GM12878 (cell line): ENCODE results near the gene ATP6V1C2. TPM values are rescaled to one million over a fixed set of nuclear protein-coding genes. Genes with fewer than 3 reads are reported as not detected.

Experiments used
- ATAC-seq: fragments of 200-7000 bp; cut with Tn5 transposase; 3 replicates; pipeline ENCODE4 v1.9.1; 2020; ENCODE audit warnings: mild to moderate bottlenecking, moderate library complexity
- BruUV-seq: library from RNA; stranded (reverse); fragments of 400-500 nt; replicated peaks from 2 replicates; lab custom pipeline; 2021; lab: Mats Ljungman, UMichigan
- CTCF ChIA-PET: fragments of 300-600 bp; sonication (Branson Sonifier 250); formaldehyde crosslinking; extraction: SDS; loops from one replicate; lab custom pipeline; 2021; ENCODE audit warnings: inconsistent platforms; lab: Yijun Ruan, JAX
- POLR2A ChIA-PET: fragments of 350-600 bp; formaldehyde crosslinking; extraction: SDS; loops from one replicate; lab custom pipeline; 2021; ENCODE audit warnings: inconsistent platforms; lab: Charles Lee
- RAD21 ChIA-PET: fragments of 300-600 bp; sonication (Branson Sonifier 250); formaldehyde crosslinking; loops from one replicate; lab custom pipeline; 2023; ENCODE audit warnings: antibody characterized with exemption; ENCODE audit not compliant: unreplicated experiment; lab: Charles Lee
- SMC1A ChIA-PET: fragments of 300-600 bp; sonication (Branson Sonifier 250); formaldehyde crosslinking; loops from one replicate; lab custom pipeline; 2023; ENCODE audit not compliant: unreplicated experiment, uncharacterized antibody; lab: Charles Lee
- DNase-seq: peaks from one replicate; pipeline ENCODE4 v3.0.0-alpha.2; 2011; ENCODE audit warnings: low read depth, low spot score
- FAIRE-seq: peaks from 3 replicates; lab custom pipeline; 2011; peaks lifted over from hg19 to GRCh38; lab: Jason Lieb, UNC
- H2AFZ ChIP-seq: 2 replicates; pipeline ENCODE4 v1.6.0; 2011; ENCODE audit warnings: low read depth, low read length, control low read depth; ENCODE audit not compliant: control insufficient read depth
- H3K27ac ChIP-seq: 2 replicates; pipeline ENCODE4 v1.5.1; 2011; ENCODE audit warnings: control low read depth; ENCODE audit not compliant: control insufficient read depth, insufficient read depth
- H3K27me3 ChIP-seq, 2 experiments: replicated peaks in 1 of 2; 2 replicates each; pipeline versions ENCODE4 v1.6.0 to v1.6.1; 2011; ENCODE audit warnings: low read length in 1 of 2; ENCODE audit not compliant: control insufficient read depth in 2 of 2, insufficient read depth in 2 of 2
- H3K36me3 ChIP-seq, 2 experiments: 2 replicates each; pipeline ENCODE4 v1.5.1; 2011; ENCODE audit warnings: low read length in 1 of 2; ENCODE audit not compliant: control insufficient read depth in 2 of 2, insufficient read depth in 2 of 2
- H3K4me1 ChIP-seq: 2 replicates; pipeline ENCODE4 v1.6.1; 2011; ENCODE audit warnings: mild to moderate bottlenecking, low read length, moderate library complexity, mixed read lengths; ENCODE audit not compliant: control insufficient read depth, insufficient read depth
- H3K4me2 ChIP-seq: 2 replicates; pipeline ENCODE4 v1.6.0; 2011; ENCODE audit warnings: control low read depth; ENCODE audit not compliant: control insufficient read depth, insufficient read depth
- H3K4me3 ChIP-seq: fragments of 200-600 bp; sonication (generic); 2 replicates; pipeline ENCODE4 v1.5.1; 2016
- H3K79me2 ChIP-seq: 2 replicates; pipeline ENCODE4 v1.6.0; 2011; ENCODE audit warnings: low read length; ENCODE audit not compliant: control insufficient read depth, insufficient read depth
- H3K9ac ChIP-seq: 2 replicates; pipeline ENCODE4 v1.8.0; 2011; ENCODE audit warnings: low read length, control low read depth, mixed read lengths; ENCODE audit not compliant: control insufficient read depth, insufficient read depth
- H3K9me3 ChIP-seq: replicated peaks from 3 replicates; pipeline ENCODE4 v1.5.1; 2011; ENCODE audit warnings: mild to moderate bottlenecking, low read length; ENCODE audit not compliant: control insufficient read depth, insufficient read depth
- H4K20me1 ChIP-seq: 2 replicates; pipeline ENCODE4 v1.6.0; 2011; ENCODE audit not compliant: control insufficient read depth, insufficient read depth
- ATF3 ChIP-seq: IDR thresholded peaks from 2 replicates; pipeline ENCODE4 v1.6.1; 2011; ENCODE audit warnings: low read depth, mild to moderate bottlenecking, low read length, moderate library complexity, borderline replicate concordance; ENCODE audit errors: extremely low read depth
- BACH1 ChIP-seq: fragments of 450-650 bp; IDR thresholded peaks from 2 replicates; pipeline ENCODE4 v1.6.1; 2017; ENCODE audit warnings: mild to moderate bottlenecking, borderline replicate concordance
- CBFB ChIP-seq: IDR thresholded peaks from 2 replicates; pipeline ENCODE4 v1.6.1; 2016; ENCODE audit warnings: antibody characterized with exemption, low read depth
- ETV6 ChIP-seq, 2 experiments: fragments of 450-650 bp in 1 of 2; IDR thresholded peaks in 1 of 2; conservative IDR thresholded peaks in 1 of 2; 2 replicates each; pipeline ENCODE4 v1.6.1; 2014; ENCODE audit warnings: antibody characterized with exemption in 1 of 2, borderline replicate concordance in 1 of 2, low read depth in 1 of 2, mild to moderate bottlenecking in 1 of 2, moderate library complexity in 1 of 2
- EZH2 ChIP-seq: IDR thresholded peaks from 2 replicates; pipeline ENCODE4 v1.6.1; 2012; ENCODE audit warnings: low read depth, mild to moderate bottlenecking, control low read depth, inconsistent platforms, low read length, borderline replicate concordance; ENCODE audit not compliant: control insufficient read depth
- GATAD2B ChIP-seq: fragments of 450-650 bp; conservative IDR thresholded peaks from 2 replicates; pipeline ENCODE4 v1.6.1; 2017; ENCODE audit warnings: low read depth, mild to moderate bottlenecking, moderate library complexity
- JUND ChIP-seq: IDR thresholded peaks from 2 replicates; pipeline ENCODE4 v1.6.1; 2012; ENCODE audit warnings: low read depth, mild to moderate bottlenecking, low read length, improper control_type of control experiment, moderate library complexity
- MEF2B ChIP-seq: fragments of 450-650 bp; IDR thresholded peaks from 2 replicates; pipeline ENCODE4 v1.6.1; 2018; ENCODE audit warnings: mild to moderate bottlenecking, moderate library complexity; ENCODE audit not compliant: partially characterized antibody, poor library complexity, severe bottlenecking
- MYB ChIP-seq: fragments of 150-350 bp; IDR thresholded peaks from 2 replicates; pipeline ENCODE4 v1.6.1; 2014; ENCODE audit warnings: mild to moderate bottlenecking, low read depth, low read length, borderline replicate concordance
- NFYA ChIP-seq: IDR thresholded peaks from 2 replicates; pipeline ENCODE4 v1.6.1; 2011; ENCODE audit warnings: low read depth, mild to moderate bottlenecking, low read length, improper control_type of control experiment, borderline replicate concordance
- NR2C2 ChIP-seq: IDR thresholded peaks from 2 replicates; pipeline ENCODE4 v1.6.1; 2011; ENCODE audit warnings: borderline replicate concordance, low read depth; ENCODE audit not compliant: control insufficient read depth, insufficient read length
- RB1 ChIP-seq: fragments of 450-650 bp; formaldehyde crosslinking; IDR thresholded peaks from 2 replicates; pipeline ENCODE4 v1.6.1; 2017; ENCODE audit warnings: mild to moderate bottlenecking, borderline replicate concordance
- RELB ChIP-seq: fragments of 450-650 bp; IDR thresholded peaks from 2 replicates; pipeline ENCODE4 v1.6.1; 2017; ENCODE audit warnings: low read depth, mild to moderate bottlenecking, moderate library complexity
- SIX5 ChIP-seq: IDR thresholded peaks from 2 replicates; pipeline ENCODE4 v1.6.1; 2011; ENCODE audit warnings: mild to moderate bottlenecking, low read depth, low read length, moderate library complexity; ENCODE audit not compliant: severe bottlenecking
- SRF ChIP-seq, 2 experiments: IDR thresholded peaks; 2 replicates each; pipeline ENCODE4 v1.6.1; 2011; ENCODE audit warnings: low read depth in 2 of 2, low read length in 2 of 2, mild to moderate bottlenecking in 1 of 2, moderate library complexity in 1 of 2
- TARDBP ChIP-seq: IDR thresholded peaks from 2 replicates; pipeline ENCODE4 v1.6.1; 2016; ENCODE audit warnings: borderline replicate concordance
- ZBED1 ChIP-seq: IDR thresholded peaks from 2 replicates; pipeline ENCODE4 v1.6.1; 2016; ENCODE audit warnings: borderline replicate concordance
- ZNF207 ChIP-seq: fragments of 450-650 bp; IDR thresholded peaks from 2 replicates; pipeline ENCODE4 v1.6.1; 2014; ENCODE audit warnings: antibody characterized with exemption, mild to moderate bottlenecking, borderline replicate concordance
- ZNF217 ChIP-seq: fragments of 450-650 bp; IDR thresholded peaks from 2 replicates; pipeline ENCODE4 v1.6.1; 2017; ENCODE audit warnings: antibody characterized with exemption, mild to moderate bottlenecking
- ZNF24 ChIP-seq: fragments of 450-650 bp; IDR thresholded peaks from 2 replicates; pipeline ENCODE4 v1.6.1; 2017; ENCODE audit warnings: antibody characterized with exemption, mild to moderate bottlenecking
- ZNF622 ChIP-seq: fragments of 450-650 bp; IDR thresholded peaks from 2 replicates; pipeline ENCODE4 v1.6.1; 2017; ENCODE audit warnings: mild to moderate bottlenecking, inconsistent platforms
- WGBS: methylation state at CpG from one replicate; pipeline ENCODE4 v1.1.6; 2016; ENCODE audit warnings: low lambda C conversion rate; ENCODE audit not compliant: insufficient replicate concordance, insufficient coverage; ENCODE audit errors: missing lambda C conversion rate; 5-methylcytosine and 5-hydroxymethylcytosine counted together
- in situ Hi-C: fragments of 300-500 bp; cut with MboI; formaldehyde crosslinking; loops from 9 replicates; pipeline ENCODE4 v1.14.3; 2018; ENCODE audit warnings: mixed read lengths
- intact Hi-C: fragments of 100-400 bp; cut with micrococcal nuclease; formaldehyde crosslinking; loops from one replicate; pipeline ENCODE4 v1.14.2; 2022; ENCODE audit not compliant: unreplicated experiment
- polyA plus RNA-seq, 11 experiments: library from polyadenylated mRNA; depleted of rRNA in 4 of 11; unstranded in 6 of 11; stranded (reverse) in 5 of 11; fragments of >200 nt; fragmentation: Nextera tagmentation in 4 of 11; fragmentation: Illumina TruSeq in 1 of 11; extraction: Ambion mirVana in 4 of 11; extraction: Trizol in 1 of 11; gene quantifications; 1 replicate in 1 of 11; 2 replicates in 10 of 11; pipeline versions ENCODE4 v1.2.1 to v1.2.3, GENCODE V29; 2011 to 2016; ENCODE audit warnings: inconsistent platforms in 2 of 11, missing spikeins in 2 of 11, low read depth in 1 of 11
- total RNA-seq, 4 experiments: library from RNA; depleted of rRNA in 3 of 4; stranded (reverse); fragments of >200 nt in 3 of 4; fragmentation: Illumina TruSeq in 1 of 4; extraction: Trizol in 1 of 4; gene quantifications; 2 replicates each; pipeline versions ENCODE4 v1.2.1 to v1.2.3, GENCODE V29; 2013 to 2021
- TF ChIP-seq, protein P1 (sequence below): IDR thresholded peaks from 2 replicates; pipeline ENCODE4 v1.6.1; 2011; ENCODE audit warnings: borderline replicate concordance, low read depth, mild to moderate bottlenecking, moderate library complexity, mixed read lengths, low read length; ENCODE audit not compliant: insufficient read depth; ENCODE audit errors: extremely low read length

Gene ATP6V1C2
- total and polyA plus RNA-seq, 10 of the 15 experiments (the other 5 are each of a cell fraction or from before 2014, with no cell fraction given) = 0.04 to 1.5 (median 0.24) TPM; not detected in 1

DNA sequence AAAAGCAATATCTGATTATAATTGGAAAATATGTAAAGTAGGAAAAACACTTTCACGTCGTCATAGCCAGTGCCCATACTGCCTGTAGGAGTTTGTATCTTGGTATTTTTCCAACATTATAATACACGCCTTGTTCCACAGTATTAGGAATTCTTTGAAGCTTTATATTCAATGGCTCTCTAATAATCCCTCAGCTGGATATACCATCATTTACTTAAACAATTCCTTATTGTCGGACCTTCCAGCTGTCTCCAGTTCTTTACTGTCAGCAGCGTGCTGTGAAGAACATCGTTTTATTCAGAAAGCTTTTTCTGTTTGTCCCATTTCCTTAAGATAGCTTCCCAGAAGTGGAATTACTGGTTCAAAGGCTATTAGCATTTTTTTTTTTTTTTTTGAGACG, 31.7 kb downstream of the ATP6V1C2 start (continued):
- TF ChIP-seq CBFB (no peak), NFYA (no peak), BACH1 (no peak), NR2C2 (no peak)

GRCh38 chr2:10753876-10754275, 32.4 kb downstream of the ATP6V1C2 start:
- DNase-seq = no peak
- SMC1A ChIA-PET = no interaction called here
- H3K9me3 ChIP-seq = no peaks in the 10 kb centered on the region
- no peak overlapping the region for H3K4me3 ChIP-seq
- no peaks in the 10 kb centered on the region for H3K79me2 ChIP-seq
- H3K27ac ChIP-seq = no peak overlapping the region
- in situ Hi-C loops = no loop called here
- POLR2A ChIA-PET = no interaction called here
- no peak for FAIRE-seq
- TF ChIP-seq ATF3 = no peak
- no peak for TF ChIP-seq ZNF24
- no peak for TF ChIP-seq ZNF207
- TF ChIP-seq RB1 = no peak
- TF ChIP-seq EZH2 = no peak
- TF ChIP-seq MYB = no peak
- TF ChIP-seq ETV6 (conservative IDR thresholded peaks at IDR 0.05 in 1 of 2, IDR thresholded peaks at IDR 0.05 in 1 of 2; ENCODE audit: borderline replicate concordance in 1 of 2, low read depth in 1 of 2) = no peak
- TF ChIP-seq SRF (IDR thresholded peaks at IDR 0.05; ENCODE audit: low read depth in 2 of 2, low read length in 2 of 2) = no peak
- TF ChIP-seq TARDBP = no peak
- no peak for TF ChIP-seq RELB
- TF ChIP-seq JUND = no peak
- no peak for TF ChIP-seq MEF2B
- no peak for TF ChIP-seq ZBED1
- no peak for TF ChIP-seq ZNF622
- no peak for TF ChIP-seq SIX5
- TF ChIP-seq, protein P1, sequence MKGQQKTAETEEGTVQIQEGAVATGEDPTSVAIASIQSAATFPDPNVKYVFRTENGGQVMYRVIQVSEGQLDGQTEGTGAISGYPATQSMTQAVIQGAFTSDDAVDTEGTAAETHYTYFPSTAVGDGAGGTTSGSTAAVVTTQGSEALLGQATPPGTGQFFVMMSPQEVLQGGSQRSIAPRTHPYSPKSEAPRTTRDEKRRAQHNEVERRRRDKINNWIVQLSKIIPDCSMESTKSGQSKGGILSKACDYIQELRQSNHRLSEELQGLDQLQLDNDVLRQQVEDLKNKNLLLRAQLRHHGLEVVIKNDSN = no peak
- no peak for TF ChIP-seq GATAD2B
- TF ChIP-seq ZNF217 = no peak
- no TSS peak for BruUV-seq
- H3K36me3 ChIP-seq = no peaks in the 10 kb centered on the region
- no peak for ATAC-seq
- RAD21 ChIA-PET = no interaction called here
- H3K27me3 ChIP-seq = no peaks in the 10 kb centered on the region
- no peak overlapping the region for H2AFZ ChIP-seq
- no peak overlapping the region for H3K9ac ChIP-seq
- 64% methylated on average over 8 of the region's 8 CpGs for WGBS
- CTCF ChIA-PET = interaction anchor here (0.6 kb wide), 1 partner anchor 36 kb away, joined by 3 read pairs; no protein-coding TSS in a partner anchor
- intact Hi-C loops = no loop called here
- H3K4me2 ChIP-seq = no peak overlapping the region
- H3K4me1 ChIP-seq = no peaks in the 10 kb centered on the region
- no peaks in the 10 kb centered on the region for H4K20me1 ChIP-seq
